Esophagus squamous epithelium (tissue), 5 donors: ENCODE results near the gene GYG2. TPM values are rescaled to one million over a fixed set of nuclear protein-coding genes. Genes with fewer than 3 reads are reported as not detected.

ENCODE experiments used
- DNase-seq: peaks from one replicate; lab custom pipeline; 2025; lab: John Stamatoyannopoulos, UW
- H3K27ac ChIP-seq, 4 donors: fragments of 200-600 bp; sonication (generic); one replicate each; pipeline ENCODE4 v1.5.1; 2016 to 2019; ENCODE audit warnings: mild to moderate bottlenecking in 1 of 4
- H3K27me3 ChIP-seq, 4 donors: fragments of 200-600 bp; sonication (generic); 1 replicate in 3 of 4; 2 replicates in 1 of 4; pipeline versions ENCODE4 v1.5.1 to v1.6.0; 2017 to 2021; ENCODE audit warnings: antibody characterized with exemption in 1 of 4
- H3K36me3 ChIP-seq, 3 donors: fragments of 200-600 bp; sonication (generic); one replicate each; pipeline ENCODE4 v1.5.1; 2016 to 2019
- H3K4me1 ChIP-seq, 3 donors: fragments of 200-600 bp; sonication (generic); one replicate each; pipeline ENCODE4 v1.5.1; 2017 to 2019
- H3K4me3 ChIP-seq, 4 donors: fragments of 200-600 bp; sonication (generic); 1 replicate in 3 of 4; 2 replicates in 1 of 4; pipeline ENCODE4 v1.5.1; 2016 to 2019; ENCODE audit warnings: mild to moderate bottlenecking in 2 of 4, moderate library complexity in 1 of 4
- H3K9me3 ChIP-seq, 3 donors: fragments of 200-600 bp; sonication (generic); one replicate each; pipeline ENCODE4 v1.5.1; 2016 to 2019
- CTCF ChIP-seq, 6 experiments: fragments of 450-650 bp in 4 of 6; fragments of 200-600 bp in 2 of 6; sonication (generic) in 2 of 6; IDR thresholded peaks; one replicate each; pipeline ENCODE4 v1.5.1; 2016 to 2019; ENCODE audit warnings: antibody characterized with exemption in 6 of 6, mild to moderate bottlenecking in 4 of 6, moderate library complexity in 4 of 6
- POLR2A ChIP-seq, 4 donors: fragments of 450-650 bp; IDR thresholded peaks; one replicate each; pipeline ENCODE4 v1.6.1; 2017; ENCODE audit warnings: antibody characterized with exemption in 4 of 4, mild to moderate bottlenecking in 4 of 4, moderate library complexity in 3 of 4
- WGBS, 2 donors: methylation state at CpG; one replicate each; pipeline ENCODE4 v1.1.5; 2018; 5-methylcytosine and 5-hydroxymethylcytosine counted together
- intact Hi-C: fragments of 100-400 bp; cut with DNase I; formaldehyde crosslinking; loops from one replicate; pipeline ENCODE4 v1.15.0; 2022
- total RNA-seq, 4 donors: library from RNA; depleted of rRNA; stranded (reverse); fragments of >200 nt; gene quantifications; one replicate each; pipeline ENCODE4 v1.1.0, GENCODE V29; 2016
- donor health status: DM: yes; HTN: yes; CAD: no.

Gene GYG2
- total RNA-seq, 4 donors from 2014 or later = 0.42 to 1.7 (median 0.95) TPM; not detected in 1

GRCh38 chrX:2870650-2871049, 41.9 kb downstream of the GYG2 start:
- Histone ChIP-seq H3K9me3 (no peaks in the 10 kb centered on the region), H3K4me1 (no peaks in the 10 kb centered on the region), H3K27me3 (no peaks in the 10 kb centered on the region), H3K36me3 (no peaks in the 10 kb centered on the region), H3K27ac (no peak overlapping the region), H3K4me3 (no peak overlapping the region)
- no peak for DNase-seq
- TF ChIP-seq CTCF (IDR thresholded peaks at IDR 0.05) (no peak), POLR2A (IDR thresholded peaks at IDR 0.05) (no peak)
- intact Hi-C loops = no loop called here

GRCh38 chrX:2871831-2872230, 43.1 kb downstream of the GYG2 start:
- WGBS, 2 donors = 64 to 100% methylated on average over 2 of the region's 2 CpGs
- intact Hi-C loops = no loop called here
- Histone ChIP-seq H3K4me1 (no peaks in the 10 kb centered on the region), H3K9me3 (no peaks in the 10 kb centered on the region), H3K27me3 (no peaks in the 10 kb centered on the region), H3K36me3 (no peaks in the 10 kb centered on the region), H3K27ac (no peak overlapping the region), H3K4me3 (no peak overlapping the region)
- TF ChIP-seq CTCF (IDR thresholded peaks at IDR 0.05) (no peak), POLR2A (IDR thresholded peaks at IDR 0.05) (no peak)
- DNase-seq = no peak

- TF ChIP-seq CTCF (IDR thresholded peaks at IDR 0.05) = no peak
- TF ChIP-seq POLR2A (IDR thresholded peaks at IDR 0.05) = no peak
- Histone ChIP-seq H3K4me1 (no peaks in the 10 kb centered on the region), H3K27me3 (no peaks in the 10 kb centered on the region), H3K27ac (no peak overlapping the region), H3K36me3 (no peaks in the 10 kb centered on the region), H3K4me3 (no peak overlapping the region), H3K9me3 (no peaks in the 10 kb centered on the region)
- intact Hi-C loops = no loop called here
- WGBS, 2 donors = 84 to 96% methylated on average over 5 to 7 of the region's 7 CpGs
- DNase-seq = no peak
Measured at GRCh38 chrX:2872671-2873277, 44.0 kb downstream of the GYG2 start.

GRCh38 chrX:2874222-2875135, 45.7 kb downstream of the GYG2 start:
- WGBS, 2 donors = 56 to 85% methylated on average over 2 to 5 of the region's 5 CpGs
- H3K36me3 ChIP-seq = no peaks in the 10 kb centered on the region
- H3K4me1 ChIP-seq = no peaks in the 10 kb centered on the region
- no peak for TF ChIP-seq POLR2A (IDR thresholded peaks at IDR 0.05)
- TF ChIP-seq CTCF (IDR thresholded peaks at IDR 0.05) = no peak
- no peak overlapping the region for H3K4me3 ChIP-seq
- H3K27ac ChIP-seq = no peak overlapping the region
- no peak for DNase-seq
- H3K27me3 ChIP-seq = no peaks in the 10 kb centered on the region
- intact Hi-C loops = no loop called here
- H3K9me3 ChIP-seq = no peaks in the 10 kb centered on the region

GRCh38 chrX:2875136-2875481, 46.4 kb downstream of the GYG2 start:
- 96% methylated on average over 3 of the region's 3 CpGs; no CpG with 5 or more reads in 1 of the 2 donors for WGBS, 2 donors
- DNase-seq = no peak
- TF ChIP-seq CTCF (IDR thresholded peaks at IDR 0.05) = no peak
- TF ChIP-seq POLR2A (IDR thresholded peaks at IDR 0.05) = no peak
- Histone ChIP-seq H3K4me3 (no peak overlapping the region), H3K9me3 (no peaks in the 10 kb centered on the region), H3K27me3 (no peaks in the 10 kb centered on the region), H3K27ac (no peak overlapping the region), H3K36me3 (no peaks in the 10 kb centered on the region), H3K4me1 (no peaks in the 10 kb centered on the region)
- intact Hi-C loops = no loop called here
